Measurements from ENCODE around the gene CADPS2. TPM values are rescaled to one million over a fixed set of nuclear protein-coding genes. Genes with fewer than 3 reads are reported as not detected.

The CADPS2 gene
- total and polyA plus RNA-seq, 2 donors (not counting 1 experiment from before 2014, with no cell fraction given) = 11.5 to 32.2 TPM

- Histone ChIP-seq H3K27ac (ENCODE audit: insufficient read depth, low read length) (no peak overlapping the region), H3K4me2 (ENCODE audit: extremely low read depth, insufficient read depth, low read length) (no peak overlapping the region), H3K9me3 (ENCODE audit: control insufficient read depth, insufficient read depth, low read depth, low read length) (no peaks in the 10 kb centered on the region), H2AFZ (ENCODE audit: low read length) (no peak overlapping the region), H3K36me3 (ENCODE audit: control insufficient read depth, insufficient read depth, low read length) (no peaks in the 10 kb centered on the region), H3K9ac (ENCODE audit: insufficient read depth, low read length) (no peak overlapping the region), H3K79me2 (ENCODE audit: control insufficient read depth, insufficient read depth, low read length) (no peaks in the 10 kb centered on the region), H4K20me1 (ENCODE audit: control insufficient read depth, extremely low read depth, insufficient read depth, low read length) (no peaks in the 10 kb centered on the region), H3K4me3 (replicated peaks in 1 of 4; ENCODE audit: control extremely low read depth in 1 of 4, insufficient read depth in 1 of 4, low read depth in 3 of 4, low read length in 4 of 4) (no peak overlapping the region), H3K4me1 (ENCODE audit: control insufficient read depth, extremely low read depth, insufficient read depth, low read length) (no peaks in the 10 kb centered on the region), H3K27me3 (ENCODE audit: control insufficient read depth, insufficient read depth, low read length) (no peaks in the 10 kb centered on the region)
- no peak for DNase-seq (ENCODE audit: low read depth in 2 of 2)
- TF ChIP-seq, protein P1, sequence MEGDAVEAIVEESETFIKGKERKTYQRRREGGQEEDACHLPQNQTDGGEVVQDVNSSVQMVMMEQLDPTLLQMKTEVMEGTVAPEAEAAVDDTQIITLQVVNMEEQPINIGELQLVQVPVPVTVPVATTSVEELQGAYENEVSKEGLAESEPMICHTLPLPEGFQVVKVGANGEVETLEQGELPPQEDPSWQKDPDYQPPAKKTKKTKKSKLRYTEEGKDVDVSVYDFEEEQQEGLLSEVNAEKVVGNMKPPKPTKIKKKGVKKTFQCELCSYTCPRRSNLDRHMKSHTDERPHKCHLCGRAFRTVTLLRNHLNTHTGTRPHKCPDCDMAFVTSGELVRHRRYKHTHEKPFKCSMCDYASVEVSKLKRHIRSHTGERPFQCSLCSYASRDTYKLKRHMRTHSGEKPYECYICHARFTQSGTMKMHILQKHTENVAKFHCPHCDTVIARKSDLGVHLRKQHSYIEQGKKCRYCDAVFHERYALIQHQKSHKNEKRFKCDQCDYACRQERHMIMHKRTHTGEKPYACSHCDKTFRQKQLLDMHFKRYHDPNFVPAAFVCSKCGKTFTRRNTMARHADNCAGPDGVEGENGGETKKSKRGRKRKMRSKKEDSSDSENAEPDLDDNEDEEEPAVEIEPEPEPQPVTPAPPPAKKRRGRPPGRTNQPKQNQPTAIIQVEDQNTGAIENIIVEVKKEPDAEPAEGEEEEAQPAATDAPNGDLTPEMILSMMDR (conservative IDR thresholded peaks at IDR 0.05 in 1 of 2, IDR thresholded peaks at IDR 0.05 in 1 of 2; ENCODE audit: low read depth in 1 of 2, low read length in 2 of 2) = no peak
- TF ChIP-seq EZH2 (IDR thresholded peaks at IDR 0.05; ENCODE audit: low read length, missing control alignments) = no peak
These were observed 119.7 kb downstream of the CADPS2 start for GRCh38 chr7:122766593-122766992.

- Histone ChIP-seq H3K27ac (ENCODE audit: insufficient read depth, low read length) (no peak overlapping the region), H3K9ac (ENCODE audit: insufficient read depth, low read length) (no peak overlapping the region), H3K9me3 (ENCODE audit: control insufficient read depth, insufficient read depth, low read depth, low read length) (no peaks in the 10 kb centered on the region), H3K4me2 (ENCODE audit: extremely low read depth, insufficient read depth, low read length) (no peak overlapping the region), H3K4me1 (ENCODE audit: control insufficient read depth, extremely low read depth, insufficient read depth, low read length) (no peaks in the 10 kb centered on the region), H3K4me3 (replicated peaks in 1 of 4; ENCODE audit: control extremely low read depth in 1 of 4, insufficient read depth in 1 of 4, low read depth in 3 of 4, low read length in 4 of 4) (no peak overlapping the region), H3K27me3 (ENCODE audit: control insufficient read depth, insufficient read depth, low read length) (no peaks in the 10 kb centered on the region), H4K20me1 (ENCODE audit: control insufficient read depth, extremely low read depth, insufficient read depth, low read length) (no peaks in the 10 kb centered on the region), H3K36me3 (ENCODE audit: control insufficient read depth, insufficient read depth, low read length) (no peaks in the 10 kb centered on the region), H3K79me2 (ENCODE audit: control insufficient read depth, insufficient read depth, low read length) (no peaks in the 10 kb centered on the region), H2AFZ (ENCODE audit: low read length) (no peak overlapping the region)
- TF ChIP-seq, protein P1 (conservative IDR thresholded peaks at IDR 0.05 in 1 of 2, IDR thresholded peaks at IDR 0.05 in 1 of 2; ENCODE audit: low read depth in 1 of 2, low read length in 2 of 2) = no peak
- no peak for TF ChIP-seq EZH2 (IDR thresholded peaks at IDR 0.05; ENCODE audit: low read length, missing control alignments)
- no peak for DNase-seq (ENCODE audit: low read depth in 2 of 2)
These were observed 121.4 kb downstream of the CADPS2 start for GRCh38 chr7:122764902-122765301.

DNA sequence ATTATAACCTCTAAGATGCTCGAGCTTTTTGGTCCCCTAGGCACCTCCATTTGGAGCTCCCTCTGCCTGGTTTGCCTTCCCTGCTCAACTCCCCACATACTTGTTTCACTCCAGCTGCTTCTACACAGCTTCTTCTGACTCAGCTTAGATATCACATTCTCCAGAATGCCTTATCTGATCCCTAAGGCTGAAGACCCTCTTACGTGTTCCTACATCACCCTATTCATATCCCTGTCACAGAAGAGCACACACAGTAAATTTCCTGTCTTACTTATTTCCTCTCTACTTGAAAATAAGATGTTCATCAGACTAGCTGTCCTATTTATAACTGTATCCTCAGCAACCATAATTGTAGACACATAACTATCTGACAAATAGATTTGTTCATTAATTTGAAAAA, 122.2 kb downstream of the CADPS2 start:
- Histone ChIP-seq H3K4me1 (ENCODE audit: control insufficient read depth, extremely low read depth, insufficient read depth, low read length) (no peaks in the 10 kb centered on the region), H3K36me3 (ENCODE audit: control insufficient read depth, insufficient read depth, low read length) (no peaks in the 10 kb centered on the region), H3K79me2 (ENCODE audit: control insufficient read depth, insufficient read depth, low read length) (no peaks in the 10 kb centered on the region), H3K27ac (ENCODE audit: insufficient read depth, low read length) (no peak overlapping the region), H3K4me2 (ENCODE audit: extremely low read depth, insufficient read depth, low read length) (no peak overlapping the region), H3K9me3 (ENCODE audit: control insufficient read depth, insufficient read depth, low read depth, low read length) (no peaks in the 10 kb centered on the region), H4K20me1 (ENCODE audit: control insufficient read depth, extremely low read depth, insufficient read depth, low read length) (no peaks in the 10 kb centered on the region), H3K9ac (ENCODE audit: insufficient read depth, low read length) (no peak overlapping the region), H3K4me3 (replicated peaks in 1 of 4; ENCODE audit: control extremely low read depth in 1 of 4, insufficient read depth in 1 of 4, low read depth in 3 of 4, low read length in 4 of 4) (no peak overlapping the region), H3K27me3 (ENCODE audit: control insufficient read depth, insufficient read depth, low read length) (no peaks in the 10 kb centered on the region), H2AFZ (ENCODE audit: low read length) (no peak overlapping the region)
- TF ChIP-seq, protein P1 (conservative IDR thresholded peaks at IDR 0.05 in 1 of 2, IDR thresholded peaks at IDR 0.05 in 1 of 2; ENCODE audit: low read depth in 1 of 2, low read length in 2 of 2) = no peak
- no peak for TF ChIP-seq EZH2 (IDR thresholded peaks at IDR 0.05; ENCODE audit: low read length, missing control alignments)
- no peak for DNase-seq (ENCODE audit: low read depth in 2 of 2)
